Gastroesophageal sphincter (tissue), 4 donors: ENCODE results near the gene DCP2. TPM values are rescaled to one million over a fixed set of nuclear protein-coding genes. Genes with fewer than 3 reads are reported as not detected.

Source experiments
- ATAC-seq: fragments of 150-250 bp; one replicate; pipeline ENCODE4 v1.9.1; 2016; ENCODE audit warnings: mild to moderate bottlenecking, moderate library complexity
- H3K27ac ChIP-seq, 4 donors: fragments of 200-600 bp; sonication (generic) in 3 of 4; 1 replicate in 3 of 4; 2 replicates in 1 of 4; pipeline ENCODE4 v1.5.1; 2016 to 2019
- H3K27me3 ChIP-seq: fragments of 200-600 bp; sonication (generic); one replicate; pipeline ENCODE4 v1.5.1; 2019
- H3K36me3 ChIP-seq, 2 donors: fragments of 200-600 bp; sonication (generic); one replicate each; pipeline ENCODE4 v1.5.1; 2019; ENCODE audit warnings: control low read depth in 1 of 2
- H3K4me1 ChIP-seq, 3 donors: fragments of 200-600 bp; sonication (generic); 1 replicate in 2 of 3; 2 replicates in 1 of 3; pipeline ENCODE4 v1.5.1; 2016 to 2019; ENCODE audit warnings: control low read depth in 2 of 3
- H3K4me3 ChIP-seq, 2 donors: fragments of 200-600 bp; sonication (generic); one replicate each; pipeline ENCODE4 v1.5.1; 2019; ENCODE audit warnings: mild to moderate bottlenecking in 1 of 2, moderate library complexity in 1 of 2
- H3K9me3 ChIP-seq, 3 donors: fragments of 200-600 bp; sonication (generic); one replicate each; pipeline ENCODE4 v1.5.1; 2017 to 2019; ENCODE audit warnings: control low read depth in 2 of 3
- CTCF ChIP-seq, 4 experiments: fragments of 200-600 bp in 2 of 4; fragments of 450-650 bp in 2 of 4; sonication (generic) in 1 of 4; IDR thresholded peaks; one replicate each; pipeline ENCODE4 v1.5.1; 2017 to 2019; ENCODE audit warnings: antibody characterized with exemption in 4 of 4, mild to moderate bottlenecking in 2 of 4, moderate library complexity in 2 of 4
- EP300 ChIP-seq: sonication (generic); formaldehyde crosslinking; IDR thresholded peaks from one replicate; pipeline ENCODE4 v1.6.1; 2017; ENCODE audit warnings: antibody characterized with exemption, mild to moderate bottlenecking
- POLR2A ChIP-seq, 2 donors: fragments of 450-650 bp; IDR thresholded peaks; one replicate each; pipeline ENCODE4 v1.6.1; 2017; ENCODE audit warnings: antibody characterized with exemption in 2 of 2, mild to moderate bottlenecking in 2 of 2, moderate library complexity in 1 of 2
- POLR2AphosphoS5 ChIP-seq: sonication (generic); formaldehyde crosslinking; IDR thresholded peaks from one replicate; pipeline ENCODE4 v1.6.1; 2017; ENCODE audit warnings: antibody characterized with exemption
- WGBS, 2 donors: methylation state at CpG; one replicate each; pipeline ENCODE4 v1.1.5; 2018; ENCODE audit warnings: low coverage in 1 of 2; 5-methylcytosine and 5-hydroxymethylcytosine counted together
- total RNA-seq, 4 donors: library from RNA; depleted of rRNA; stranded (reverse); fragments of >200 nt; gene quantifications; one replicate each; pipeline ENCODE4 v1.1.0, GENCODE V29; 2016

Gene DCP2
- total RNA-seq, 4 donors from 2014 or later, result 13.2 to 37.6 (median 24.9) TPM

GRCh38 chr5:113036826-113037225, 60.2 kb downstream of the DCP2 start:
- peaks cover 0 to 42% of the 10 kb centered on the region in 2 donors for H3K36me3 ChIP-seq
- 100% methylated on average over 1 of the region's 1 CpG for WGBS, 2 donors
- H3K9me3 ChIP-seq, result no peaks in the 10 kb centered on the region
- H3K4me1 ChIP-seq, result peaks cover 0 to 13% (median 0%) of the 10 kb centered on the region in 3 donors
- no peaks in the 10 kb centered on the region for H3K27me3 ChIP-seq
- H3K4me3 ChIP-seq, result no peak overlapping the region
- TF ChIP-seq EP300 (no peak), POLR2AphosphoS5 (no peak), CTCF (IDR thresholded peaks at IDR 0.05) (no peak), POLR2A (IDR thresholded peaks at IDR 0.05) (no peak)
- no peak for ATAC-seq
- H3K27ac ChIP-seq, result no peak overlapping the region

- Histone ChIP-seq H3K4me3 (no peak overlapping the region), H3K36me3 (peaks cover 0 to 42% of the 10 kb centered on the region in 2 donors), H3K27ac (no peak overlapping the region), H3K4me1 (peaks cover 0 to 6% (median 0%) of the 10 kb centered on the region in 3 donors), H3K9me3 (no peaks in the 10 kb centered on the region), H3K27me3 (no peaks in the 10 kb centered on the region)
- ATAC-seq, result no peak
- 100% methylated on average over 1 of the region's 1 CpG for WGBS, 2 donors
- no peak for TF ChIP-seq CTCF (IDR thresholded peaks at IDR 0.05)
- no peak for TF ChIP-seq POLR2AphosphoS5
- TF ChIP-seq EP300, result no peak
- no peak for TF ChIP-seq POLR2A (IDR thresholded peaks at IDR 0.05)
Measured at GRCh38 chr5:113038136-113038535, 61.5 kb downstream of the DCP2 start.

GRCh38 chr5:113038714-113039113, 62.1 kb downstream of the DCP2 start:
- no peaks in the 10 kb centered on the region for H3K27me3 ChIP-seq
- peaks cover 0 to 42% of the 10 kb centered on the region in 2 donors for H3K36me3 ChIP-seq
- no peak for ATAC-seq
- no peak overlapping the region for H3K4me3 ChIP-seq
- H3K9me3 ChIP-seq, result no peaks in the 10 kb centered on the region
- TF ChIP-seq POLR2AphosphoS5 (no peak), CTCF (IDR thresholded peaks at IDR 0.05) (no peak), POLR2A (IDR thresholded peaks at IDR 0.05) (no peak), EP300 (no peak)
- no peak overlapping the region for H3K27ac ChIP-seq
- peaks cover 0 to under 1% (median 0%) of the 10 kb centered on the region in 3 donors for H3K4me1 ChIP-seq
- 55 to 100% methylated on average over 1 to 4 of the region's 9 CpGs for WGBS, 2 donors

GRCh38 chr5:113039229-113039933, 62.8 kb downstream of the DCP2 start:
- Histone ChIP-seq H3K36me3 (peaks cover 0 to 47% of the 10 kb centered on the region in 2 donors), H3K27me3 (no peaks in the 10 kb centered on the region), H3K9me3 (no peaks in the 10 kb centered on the region), H3K27ac (no peak overlapping the region), H3K4me3 (no peak overlapping the region), H3K4me1 (no peaks in the 10 kb centered on the region)
- WGBS, 2 donors, result 73 to 98% methylated on average over 2 to 5 of the region's 14 CpGs
- TF ChIP-seq POLR2AphosphoS5 (no peak), POLR2A (IDR thresholded peaks at IDR 0.05) (no peak), CTCF (IDR thresholded peaks at IDR 0.05) (no peak), EP300 (no peak)
- no peak for ATAC-seq

GRCh38 chr5:113039934-113040285, 63.3 kb downstream of the DCP2 start:
- Histone ChIP-seq H3K4me1 (no peaks in the 10 kb centered on the region), H3K27me3 (no peaks in the 10 kb centered on the region), H3K4me3 (no peak overlapping the region), H3K36me3 (peaks cover 0 to 52% of the 10 kb centered on the region in 2 donors), H3K9me3 (no peaks in the 10 kb centered on the region), H3K27ac (no peak overlapping the region)
- WGBS, 2 donors, result 84 to 94% methylated on average over 4 of the region's 4 CpGs
- TF ChIP-seq POLR2A (IDR thresholded peaks at IDR 0.05) (no peak), POLR2AphosphoS5 (no peak), EP300 (no peak), CTCF (IDR thresholded peaks at IDR 0.05) (no peak)
- ATAC-seq, result no peak
